Fibroblast of the aortic adventitia (primary cell): ENCODE results near the gene GRAP. TPM values are rescaled to one million over a fixed set of nuclear protein-coding genes. Genes with fewer than 3 reads are reported as not detected.

Experiments used
- DNase-seq: peaks from one replicate; pipeline ENCODE4 v3.0.0-alpha.2; 2010; ENCODE audit warnings: low read depth
- H3K4me3 ChIP-seq: 2 replicates; pipeline ENCODE4 v1.5.1; 2011; ENCODE audit warnings: low read depth, mild to moderate bottlenecking, control low read depth, low read length, moderate library complexity
- total RNA-seq: library from RNA; depleted of rRNA; stranded (reverse); fragments of >200 nt; gene quantifications from 2 replicates; pipeline ENCODE4 v1.2.3, GENCODE V29; 2012; ENCODE audit warnings: low replicate concordance
- TF ChIP-seq, protein P1 (sequence below): IDR thresholded peaks from 2 replicates; pipeline ENCODE4 v1.5.1; 2011; ENCODE audit warnings: mild to moderate bottlenecking, low read length, control low read depth, inconsistent platforms; ENCODE audit not compliant: insufficient read depth

GRAP gene
- total RNA-seq, 1 donor, result under 0.01 TPM

DNA sequence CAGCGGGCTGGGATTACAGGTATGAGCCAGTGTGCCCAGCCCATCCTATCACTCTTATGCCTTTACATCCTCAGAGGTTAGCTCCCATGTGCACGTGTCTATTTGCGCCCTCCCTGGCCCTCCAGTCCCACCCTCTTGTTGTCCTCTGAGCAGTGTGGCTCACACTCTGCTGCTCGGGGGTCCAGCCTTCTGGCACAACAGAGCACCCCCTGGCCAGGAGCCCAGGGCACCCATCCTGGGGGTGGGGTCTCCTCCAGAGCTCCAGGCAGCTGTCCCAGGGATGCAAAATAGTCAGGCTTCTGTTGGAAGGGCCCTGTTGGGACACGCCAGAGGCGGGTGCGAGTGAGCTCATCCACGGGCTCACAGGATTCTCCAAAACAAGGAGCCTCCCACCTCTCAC is 30.5 kb downstream of the GRAP start:
- H3K4me3 ChIP-seq, result no peak overlapping the region
- TF ChIP-seq, protein P1, sequence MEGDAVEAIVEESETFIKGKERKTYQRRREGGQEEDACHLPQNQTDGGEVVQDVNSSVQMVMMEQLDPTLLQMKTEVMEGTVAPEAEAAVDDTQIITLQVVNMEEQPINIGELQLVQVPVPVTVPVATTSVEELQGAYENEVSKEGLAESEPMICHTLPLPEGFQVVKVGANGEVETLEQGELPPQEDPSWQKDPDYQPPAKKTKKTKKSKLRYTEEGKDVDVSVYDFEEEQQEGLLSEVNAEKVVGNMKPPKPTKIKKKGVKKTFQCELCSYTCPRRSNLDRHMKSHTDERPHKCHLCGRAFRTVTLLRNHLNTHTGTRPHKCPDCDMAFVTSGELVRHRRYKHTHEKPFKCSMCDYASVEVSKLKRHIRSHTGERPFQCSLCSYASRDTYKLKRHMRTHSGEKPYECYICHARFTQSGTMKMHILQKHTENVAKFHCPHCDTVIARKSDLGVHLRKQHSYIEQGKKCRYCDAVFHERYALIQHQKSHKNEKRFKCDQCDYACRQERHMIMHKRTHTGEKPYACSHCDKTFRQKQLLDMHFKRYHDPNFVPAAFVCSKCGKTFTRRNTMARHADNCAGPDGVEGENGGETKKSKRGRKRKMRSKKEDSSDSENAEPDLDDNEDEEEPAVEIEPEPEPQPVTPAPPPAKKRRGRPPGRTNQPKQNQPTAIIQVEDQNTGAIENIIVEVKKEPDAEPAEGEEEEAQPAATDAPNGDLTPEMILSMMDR, result no peak
- no peak for DNase-seq

DNA sequence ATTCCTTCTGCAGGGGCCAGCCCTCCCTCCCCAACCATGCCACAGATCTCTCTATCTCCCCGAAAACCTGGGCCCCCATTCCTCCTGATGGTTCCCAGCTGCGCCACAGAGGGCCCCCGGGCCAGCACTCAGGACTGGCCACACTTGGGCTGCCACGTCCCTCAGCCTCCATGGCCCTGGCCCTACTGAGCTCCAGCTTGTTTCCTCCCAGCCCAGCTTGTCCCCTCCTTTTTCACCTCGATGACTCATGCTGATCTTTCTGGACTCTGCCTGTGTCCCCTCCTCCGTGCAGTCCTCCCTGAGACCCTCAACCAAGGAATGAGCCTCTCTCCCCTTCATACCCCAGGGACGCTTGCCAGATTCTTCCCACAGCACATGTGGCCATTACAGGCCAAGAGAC is 31.3 kb downstream of the GRAP start:
- no peak overlapping the region for H3K4me3 ChIP-seq
- no peak for DNase-seq
- TF ChIP-seq, protein P1, result no peak

DNA sequence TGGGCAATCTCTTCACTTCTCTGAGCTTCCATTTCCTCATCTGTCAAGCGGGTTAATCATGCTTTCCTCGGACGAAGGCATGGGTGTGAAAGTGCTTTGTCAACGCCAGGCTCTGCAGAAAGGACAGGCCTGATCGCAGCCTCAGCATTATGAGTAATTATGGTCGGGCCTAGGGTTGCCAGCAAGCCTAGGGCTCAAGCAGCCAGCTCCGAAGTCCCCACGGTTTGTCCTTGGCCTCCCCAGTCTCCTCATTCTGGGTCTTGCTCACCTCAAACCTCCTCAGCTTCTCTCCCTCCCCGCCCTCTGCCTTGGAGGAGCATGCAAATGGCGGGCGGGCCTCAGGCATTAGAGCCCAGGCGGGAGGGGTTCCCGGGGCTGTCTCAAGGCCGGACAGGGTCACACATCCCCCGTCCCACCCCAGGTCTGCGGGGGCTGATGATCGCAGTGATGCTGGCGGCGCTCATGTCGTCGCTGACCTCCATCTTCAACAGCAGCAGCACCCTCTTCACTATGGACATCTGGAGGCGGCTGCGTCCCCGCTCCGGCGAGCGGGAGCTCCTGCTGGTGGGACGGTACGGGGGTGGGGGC is 32.0 kb downstream of the GRAP start:
- no peak overlapping the region for H3K4me3 ChIP-seq
- TF ChIP-seq, protein P1, result no peak
- no peak for DNase-seq

DNA sequence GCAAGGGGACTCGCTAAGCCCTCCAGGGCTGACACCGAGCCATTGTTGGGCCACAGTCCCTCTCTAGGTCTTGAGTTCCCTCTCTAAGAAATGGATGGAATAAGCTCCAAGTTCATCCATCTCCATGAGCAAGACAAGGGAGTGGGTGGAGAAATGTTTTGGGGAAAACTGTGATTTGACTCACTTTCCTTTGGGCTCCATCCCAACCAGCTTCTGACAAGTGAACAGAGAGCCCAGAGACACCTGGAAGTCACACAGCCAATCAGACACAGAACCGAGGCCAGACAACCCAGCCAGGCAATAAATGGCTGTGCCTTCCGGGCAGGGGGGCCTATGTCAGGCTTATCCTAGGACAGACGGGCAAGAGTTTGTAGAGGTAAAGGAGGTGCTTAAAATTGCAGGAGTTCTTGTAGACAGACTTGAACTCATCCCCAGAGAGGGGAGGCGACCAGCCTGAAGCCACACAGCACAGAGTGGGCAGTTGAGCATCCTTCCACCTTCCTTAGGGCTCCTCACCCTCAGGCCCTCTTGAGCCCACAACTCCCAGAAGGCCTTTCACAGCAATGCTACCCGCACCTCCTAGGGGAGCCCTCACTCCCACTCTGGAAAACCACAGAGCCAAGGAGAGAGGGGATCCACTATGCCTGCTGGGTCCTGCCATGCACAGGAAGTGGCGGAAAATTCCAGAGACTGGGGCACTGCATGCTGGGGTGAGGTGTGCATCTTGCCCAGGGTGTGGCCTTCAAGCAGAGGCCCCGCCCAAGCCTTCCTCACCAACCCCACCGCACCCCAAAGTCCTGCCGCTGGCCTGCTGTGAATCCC is 32.7 kb downstream of the GRAP start:
- H3K4me3 ChIP-seq, result no peak overlapping the region
- TF ChIP-seq, protein P1, result no peak
- no peak for DNase-seq

DNA sequence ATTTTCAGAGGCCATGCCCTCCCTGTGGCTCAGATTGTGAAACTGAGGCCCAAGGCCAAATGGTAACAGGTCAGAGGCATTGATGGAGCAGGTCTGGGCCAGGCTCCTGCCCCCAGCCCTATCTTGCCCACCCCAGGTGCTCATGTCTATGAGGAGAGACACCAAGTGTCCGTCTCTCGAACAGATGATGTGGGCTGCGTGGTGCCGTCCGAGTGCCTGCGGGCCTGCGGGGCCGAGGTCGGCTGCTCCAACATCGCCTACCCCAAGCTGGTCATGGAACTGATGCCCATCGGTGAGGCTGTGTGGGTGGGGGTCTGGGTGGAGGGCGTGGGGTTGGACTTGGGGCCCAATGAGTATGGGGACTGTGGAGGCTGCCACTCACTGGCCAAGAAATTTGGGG is 33.5 kb downstream of the GRAP start:
- no peak for DNase-seq
- H3K4me3 ChIP-seq, result no peak overlapping the region
- TF ChIP-seq, protein P1, result no peak

DNA sequence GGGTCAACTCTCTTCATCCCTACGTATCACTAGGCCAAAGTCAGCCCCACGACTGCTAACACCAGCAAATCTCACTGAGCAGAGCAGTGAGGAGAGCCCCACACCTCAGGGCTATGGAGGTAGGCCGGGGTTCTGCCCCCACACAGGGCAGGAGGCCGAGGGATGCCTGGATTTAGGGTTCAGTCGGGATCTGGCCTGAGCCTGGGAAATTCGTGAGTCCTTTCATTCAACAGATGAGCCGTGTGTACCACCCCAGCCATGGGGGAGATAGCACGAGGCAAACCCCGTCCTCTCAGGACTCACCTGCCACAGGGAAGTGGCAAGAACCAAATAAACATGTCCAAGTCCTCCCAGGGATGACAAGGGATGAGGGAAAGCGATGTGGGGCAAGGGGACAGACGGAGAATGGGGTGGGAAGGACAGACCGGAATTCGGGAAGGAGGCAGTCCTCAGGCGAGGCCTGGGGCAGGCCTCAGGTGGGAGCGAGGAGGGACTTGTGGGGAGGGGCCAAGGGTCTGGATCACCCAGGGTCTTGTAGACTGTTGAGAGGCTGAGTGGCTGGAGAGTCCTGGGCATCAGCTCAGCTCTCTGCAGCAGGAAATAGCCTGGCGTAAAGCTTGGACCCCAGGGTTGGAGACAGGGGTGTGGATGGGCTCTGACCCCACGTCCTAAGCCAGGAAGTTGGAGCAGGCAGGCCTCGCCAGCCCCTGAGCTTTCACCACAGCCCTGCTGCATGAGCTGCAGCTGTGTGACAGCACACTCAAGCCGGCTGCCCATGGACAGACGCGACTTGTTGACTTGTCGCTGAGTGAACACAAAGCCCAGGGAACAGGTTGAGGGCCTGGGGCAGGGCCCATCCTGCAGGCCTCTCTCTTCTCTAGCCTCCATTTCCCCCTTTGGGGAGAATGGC is 34.3 kb downstream of the GRAP start:
- DNase-seq, result no peak
- TF ChIP-seq, protein P1, result no peak
- no peak overlapping the region for H3K4me3 ChIP-seq
